Measurements from ENCODE around the gene MBOAT7.

- TF ChIP-seq CTCF (conservative IDR thresholded peaks at IDR 0.05; ENCODE audit: low read length) (no peak), EZH2phosphoT487 (IDR thresholded peaks at IDR 0.05; ENCODE audit: borderline replicate concordance, low read depth, low read length) (no peak)
These were observed 29.1 kb downstream of the MBOAT7 start for GRCh38 chr19:54160182-54160811.
